Esophagus muscularis mucosa (tissue), 4 donors: Measurements from ENCODE around the gene ALDOA.

Experiments used
- CTCF ChIP-seq, 3 experiments: fragments of 200-600 bp in 2 of 3; fragments of 450-650 bp in 1 of 3; sonication (generic) in 2 of 3; IDR thresholded peaks; one replicate each; pipeline ENCODE4 v1.5.1; 2017 to 2019; ENCODE audit warnings: antibody characterized with exemption in 3 of 3, mild to moderate bottlenecking in 2 of 3, moderate library complexity in 1 of 3
- EP300 ChIP-seq: sonication (generic); formaldehyde crosslinking; IDR thresholded peaks from one replicate; pipeline ENCODE4 v1.6.1; 2017; ENCODE audit warnings: antibody characterized with exemption
- POLR2A ChIP-seq: fragments of 450-650 bp; IDR thresholded peaks from one replicate; pipeline ENCODE4 v1.6.1; 2017; ENCODE audit warnings: antibody characterized with exemption, moderate library complexity, mild to moderate bottlenecking, low read depth
- POLR2AphosphoS5 ChIP-seq, 2 donors: sonication (generic); formaldehyde crosslinking; IDR thresholded peaks; one replicate each; pipeline ENCODE4 v1.6.1; 2017; ENCODE audit warnings: antibody characterized with exemption in 2 of 2

- TF ChIP-seq CTCF (IDR thresholded peaks at IDR 0.05): no peak
- TF ChIP-seq POLR2A: no peak
- TF ChIP-seq POLR2AphosphoS5 (IDR thresholded peaks at IDR 0.05): no peak
- TF ChIP-seq EP300: no peak
These were observed 592 bp downstream of the ALDOA start for GRCh38 chr16:30065943-30066760.
